ENCODE data around the gene PNMA6F.

PNMA6F gene

DNA sequence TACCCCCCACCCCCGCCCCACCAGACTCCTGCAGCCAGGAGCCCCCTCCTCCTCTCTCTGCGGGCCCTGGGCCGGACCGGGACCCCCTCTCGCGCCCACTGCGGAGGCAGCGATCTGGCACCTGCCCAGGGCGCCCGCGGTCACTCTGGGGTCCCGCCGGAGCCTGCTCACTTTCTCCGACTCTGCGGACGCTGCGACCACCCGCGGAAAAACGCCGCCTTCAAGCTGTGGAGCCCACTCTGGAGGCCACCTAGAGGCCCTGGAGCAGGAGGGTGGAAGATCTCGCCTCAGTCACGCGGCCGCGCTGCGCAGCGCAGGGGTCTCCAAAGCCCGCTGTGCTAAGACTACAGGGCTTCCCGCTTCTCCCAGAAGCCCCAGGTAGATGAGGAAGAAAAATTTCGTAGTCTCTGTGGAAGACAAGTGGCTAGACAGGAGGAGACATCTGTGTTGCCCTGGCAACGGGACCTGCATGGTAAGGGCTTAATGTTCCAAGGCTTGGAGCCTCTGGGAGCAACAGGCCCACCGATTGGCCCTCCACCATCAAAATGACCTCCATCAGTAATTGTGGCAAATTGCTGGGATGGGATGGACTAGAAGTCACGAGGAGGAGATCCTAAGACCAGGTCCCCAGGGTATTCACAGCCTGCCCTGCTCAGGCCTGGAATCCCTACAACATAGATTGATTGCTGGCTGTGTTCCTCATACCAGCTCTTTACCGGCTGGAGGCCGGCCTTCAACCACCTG lies at the start of gene PNMA6F:
Gene PNMA6F, minus strand, starts transcription at position 387 of the 744 bp plus-strand sequence. CDS start 1,093 bp downstream, outside the sequence.
- in situ Hi-C loops (cut with HindIII; ENCODE audit: low pct_ligation_motif_present, low sequenced_read_pairs): no loop called here
- Histone ChIP-seq H3K36me3 (replicated peaks) (no peaks in the 10 kb centered on the region), H3K27me3 (replicated peaks) (peaks cover 7% of the 10 kb centered on the region), H3K27ac (no peak within 1 kb of the TSS), H3K4me3 (ENCODE audit: low read depth, low read length) (no peak within 1 kb of the TSS)
- no peak for TF ChIP-seq CTCF (IDR thresholded peaks at IDR 0.05; ENCODE audit: low read depth, low read length, missing control alignments)
- no peak for DNase-seq

- H3K36me3 ChIP-seq (replicated peaks): no peaks in the 10 kb centered on the region
- in situ Hi-C loops (cut with HindIII; ENCODE audit: low pct_ligation_motif_present, low sequenced_read_pairs): no loop called here
- TF ChIP-seq CTCF (IDR thresholded peaks at IDR 0.05; ENCODE audit: low read depth, low read length, missing control alignments): no peak
- no peaks in the 10 kb centered on the region for H3K27me3 ChIP-seq (replicated peaks)
- no peak overlapping the region for H3K27ac ChIP-seq
- DNase-seq: no peak
- no peak overlapping the region for H3K4me3 ChIP-seq (ENCODE audit: low read depth, low read length)
Observed at GRCh38 chrX:153371256-153371655, 49.7 kb upstream of the PNMA6F start.

GRCh38 chrX:153370293-153371055 lies 48.9 kb upstream of the PNMA6F start:
- in situ Hi-C loops (cut with HindIII; ENCODE audit: low pct_ligation_motif_present, low sequenced_read_pairs): no loop called here
- no peak overlapping the region for H3K4me3 ChIP-seq (ENCODE audit: low read depth, low read length)
- no peaks in the 10 kb centered on the region for H3K36me3 ChIP-seq (replicated peaks)
- H3K27ac ChIP-seq: no peak overlapping the region
- DNase-seq: no peak
- H3K27me3 ChIP-seq (replicated peaks): no peaks in the 10 kb centered on the region
- no peak for TF ChIP-seq CTCF (IDR thresholded peaks at IDR 0.05; ENCODE audit: low read depth, low read length, missing control alignments)

DNA sequence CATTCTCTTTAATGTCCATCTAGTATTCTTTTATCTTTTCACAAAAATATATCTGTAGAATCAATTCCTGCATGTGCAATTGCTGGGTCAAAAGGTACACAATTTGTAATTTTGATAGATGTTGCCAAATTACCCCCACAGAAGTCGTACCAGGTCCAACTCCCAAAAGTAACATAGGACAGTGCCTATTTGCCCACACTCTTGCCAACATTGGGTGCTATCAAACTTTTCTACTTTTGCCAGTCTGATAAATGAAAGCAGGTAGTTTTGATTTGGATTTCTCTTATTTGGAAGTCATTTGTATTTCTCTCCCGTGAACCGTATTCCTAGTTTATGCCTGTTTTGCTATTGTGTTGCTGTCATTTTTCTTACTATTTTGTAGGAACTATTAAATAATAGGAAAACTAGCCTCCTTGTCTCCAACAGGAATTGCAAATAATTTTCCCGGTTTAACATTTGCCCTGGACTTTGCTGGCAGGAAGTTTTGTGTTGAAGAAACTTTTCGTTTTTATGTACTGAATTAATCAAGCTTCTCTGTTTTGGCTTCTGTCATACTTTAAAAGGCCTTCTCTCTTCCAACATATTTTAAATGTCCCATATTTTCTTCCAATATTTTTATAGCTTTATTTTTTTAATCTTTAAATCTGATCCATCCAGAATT lies 45.4 kb upstream of the PNMA6F start:
- no peak for TF ChIP-seq CTCF (IDR thresholded peaks at IDR 0.05; ENCODE audit: low read depth, low read length, missing control alignments)
- in situ Hi-C loops (cut with HindIII; ENCODE audit: low pct_ligation_motif_present, low sequenced_read_pairs): no loop called here
- DNase-seq: no peak
- H3K27me3 ChIP-seq (replicated peaks): no peaks in the 10 kb centered on the region
- H3K27ac ChIP-seq: no peak overlapping the region
- H3K36me3 ChIP-seq (replicated peaks): no peaks in the 10 kb centered on the region
- H3K4me3 ChIP-seq (ENCODE audit: low read depth, low read length): no peak overlapping the region

GRCh38 chrX:153366119-153366518 lies 44.6 kb upstream of the PNMA6F start:
- in situ Hi-C loops (cut with HindIII; ENCODE audit: low pct_ligation_motif_present, low sequenced_read_pairs): no loop called here
- no peak for DNase-seq
- Histone ChIP-seq H3K36me3 (replicated peaks) (no peaks in the 10 kb centered on the region), H3K27me3 (replicated peaks) (no peaks in the 10 kb centered on the region), H3K27ac (no peak overlapping the region), H3K4me3 (ENCODE audit: low read depth, low read length) (no peak overlapping the region)
- TF ChIP-seq CTCF (IDR thresholded peaks at IDR 0.05; ENCODE audit: low read depth, low read length, missing control alignments): no peak

Data from brain microvascular endothelial cell (primary cell).